Stomach (tissue), 4 donors: ENCODE results near the gene CELSR1.

ENCODE experiments used
- EP300 ChIP-seq: sonication (generic); formaldehyde crosslinking; IDR thresholded peaks from one replicate; pipeline ENCODE4 v1.6.1; 2017; ENCODE audit warnings: antibody characterized with exemption
- POLR2A ChIP-seq, 4 donors: fragments of 450-650 bp; IDR thresholded peaks; one replicate each; pipeline ENCODE4 v1.6.1; 2016; ENCODE audit warnings: antibody characterized with exemption in 4 of 4, control low read depth in 2 of 4, mild to moderate bottlenecking in 1 of 4, moderate library complexity in 1 of 4
- TF ChIP-seq, protein P1 (sequence below), 7 experiments: fragments of 450-650 bp in 4 of 7; fragments of 200-600 bp in 3 of 7; sonication (generic) in 3 of 7; IDR thresholded peaks; one replicate each; pipeline ENCODE4 v1.5.1; 2016 to 2019; ENCODE audit warnings: antibody characterized with exemption in 7 of 7, control low read depth in 2 of 7, mild to moderate bottlenecking in 1 of 7

DNA sequence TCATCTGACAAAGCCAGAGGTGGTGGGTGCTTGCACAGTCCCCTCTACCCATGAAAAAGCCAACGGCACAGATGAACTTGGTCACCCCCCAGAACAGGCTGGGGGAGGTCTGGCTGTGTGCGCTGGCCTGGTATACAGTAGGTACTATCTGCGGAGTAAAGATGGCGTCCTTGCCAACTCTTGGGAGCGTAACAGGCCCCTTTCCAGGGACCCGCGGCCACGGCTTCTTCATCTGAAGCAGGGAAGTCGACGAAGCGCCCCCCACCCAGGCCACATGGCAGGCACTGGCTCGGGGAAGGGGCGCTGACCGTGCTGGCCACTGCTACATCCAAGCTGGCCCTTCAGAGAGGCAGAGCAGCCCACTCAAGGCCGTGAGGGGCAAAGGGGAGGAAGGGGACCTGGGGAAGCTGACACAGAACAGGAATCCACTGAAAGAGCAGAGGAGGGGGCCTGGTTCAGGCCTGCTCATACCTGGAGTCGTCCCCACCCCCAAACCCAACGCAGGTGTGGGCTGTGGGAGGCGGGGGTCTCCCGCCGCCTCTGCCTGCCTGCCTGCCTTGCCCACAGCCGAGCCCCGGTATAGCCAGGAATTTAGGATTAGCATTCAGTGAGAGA lies 75.7 kb downstream of the CELSR1 start:
- TF ChIP-seq, protein P1, sequence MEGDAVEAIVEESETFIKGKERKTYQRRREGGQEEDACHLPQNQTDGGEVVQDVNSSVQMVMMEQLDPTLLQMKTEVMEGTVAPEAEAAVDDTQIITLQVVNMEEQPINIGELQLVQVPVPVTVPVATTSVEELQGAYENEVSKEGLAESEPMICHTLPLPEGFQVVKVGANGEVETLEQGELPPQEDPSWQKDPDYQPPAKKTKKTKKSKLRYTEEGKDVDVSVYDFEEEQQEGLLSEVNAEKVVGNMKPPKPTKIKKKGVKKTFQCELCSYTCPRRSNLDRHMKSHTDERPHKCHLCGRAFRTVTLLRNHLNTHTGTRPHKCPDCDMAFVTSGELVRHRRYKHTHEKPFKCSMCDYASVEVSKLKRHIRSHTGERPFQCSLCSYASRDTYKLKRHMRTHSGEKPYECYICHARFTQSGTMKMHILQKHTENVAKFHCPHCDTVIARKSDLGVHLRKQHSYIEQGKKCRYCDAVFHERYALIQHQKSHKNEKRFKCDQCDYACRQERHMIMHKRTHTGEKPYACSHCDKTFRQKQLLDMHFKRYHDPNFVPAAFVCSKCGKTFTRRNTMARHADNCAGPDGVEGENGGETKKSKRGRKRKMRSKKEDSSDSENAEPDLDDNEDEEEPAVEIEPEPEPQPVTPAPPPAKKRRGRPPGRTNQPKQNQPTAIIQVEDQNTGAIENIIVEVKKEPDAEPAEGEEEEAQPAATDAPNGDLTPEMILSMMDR (IDR thresholded peaks at IDR 0.05), result no peak
- TF ChIP-seq POLR2A (IDR thresholded peaks at IDR 0.05), result no peak
- TF ChIP-seq EP300, result no peak
